GM12875 (cell line): ENCODE data around the gene RIN3.

Source experiments
- H3K4me3 ChIP-seq: one replicate; pipeline ENCODE4 v1.5.1; 2011; ENCODE audit warnings: low read depth, low read length, control low read depth
- TF ChIP-seq, protein P1 (sequence below): IDR thresholded peaks from 2 replicates; pipeline ENCODE4 v1.5.1; 2011; ENCODE audit warnings: low read depth, mild to moderate bottlenecking, control low read depth, inconsistent platforms, low read length, moderate library complexity, borderline replicate concordance; ENCODE audit not compliant: insufficient read depth

RIN3 gene

DNA sequence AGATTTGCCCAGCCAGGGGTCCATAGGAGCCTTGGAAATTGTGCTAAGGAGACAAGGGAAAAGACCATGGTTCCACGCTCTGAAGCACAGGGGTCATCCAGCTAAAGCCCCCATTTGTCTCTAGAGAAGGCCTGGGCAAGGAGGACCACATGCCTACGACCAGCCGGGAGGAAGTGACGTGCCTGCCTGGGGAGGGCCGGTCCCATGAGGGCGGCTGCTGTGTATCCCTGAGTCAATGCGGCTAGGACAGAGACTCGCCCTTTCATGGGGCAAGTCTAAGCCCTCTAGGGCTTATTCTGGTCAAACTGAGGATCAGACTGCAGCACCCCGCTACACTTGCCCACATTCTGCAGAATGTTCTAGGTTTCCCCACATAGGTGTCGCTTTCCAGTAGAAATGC lies 20.6 kb upstream of the RIN3 start:
- no peak overlapping the region for H3K4me3 ChIP-seq
- TF ChIP-seq, protein P1, sequence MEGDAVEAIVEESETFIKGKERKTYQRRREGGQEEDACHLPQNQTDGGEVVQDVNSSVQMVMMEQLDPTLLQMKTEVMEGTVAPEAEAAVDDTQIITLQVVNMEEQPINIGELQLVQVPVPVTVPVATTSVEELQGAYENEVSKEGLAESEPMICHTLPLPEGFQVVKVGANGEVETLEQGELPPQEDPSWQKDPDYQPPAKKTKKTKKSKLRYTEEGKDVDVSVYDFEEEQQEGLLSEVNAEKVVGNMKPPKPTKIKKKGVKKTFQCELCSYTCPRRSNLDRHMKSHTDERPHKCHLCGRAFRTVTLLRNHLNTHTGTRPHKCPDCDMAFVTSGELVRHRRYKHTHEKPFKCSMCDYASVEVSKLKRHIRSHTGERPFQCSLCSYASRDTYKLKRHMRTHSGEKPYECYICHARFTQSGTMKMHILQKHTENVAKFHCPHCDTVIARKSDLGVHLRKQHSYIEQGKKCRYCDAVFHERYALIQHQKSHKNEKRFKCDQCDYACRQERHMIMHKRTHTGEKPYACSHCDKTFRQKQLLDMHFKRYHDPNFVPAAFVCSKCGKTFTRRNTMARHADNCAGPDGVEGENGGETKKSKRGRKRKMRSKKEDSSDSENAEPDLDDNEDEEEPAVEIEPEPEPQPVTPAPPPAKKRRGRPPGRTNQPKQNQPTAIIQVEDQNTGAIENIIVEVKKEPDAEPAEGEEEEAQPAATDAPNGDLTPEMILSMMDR = no peak

DNA sequence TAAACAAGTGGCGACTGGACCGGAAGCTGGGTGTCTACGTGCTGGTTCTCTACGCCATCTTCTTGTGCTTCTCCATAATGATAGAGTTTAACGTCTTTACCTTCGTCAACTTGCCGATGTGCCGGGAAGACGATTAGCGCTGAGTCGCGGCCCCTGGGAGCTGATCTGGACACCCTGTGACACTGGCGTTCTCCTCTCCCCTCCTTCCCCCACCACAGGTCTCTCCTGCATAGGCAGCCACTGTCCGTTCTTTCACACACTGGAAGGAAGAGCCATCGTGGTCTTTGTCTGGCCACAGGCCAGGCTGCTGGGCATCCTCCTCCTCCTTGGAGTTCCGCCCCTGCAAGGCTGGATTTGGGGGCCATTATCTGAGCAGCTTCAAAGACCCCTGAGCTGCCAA lies 20.1 kb upstream of the RIN3 start:
- no peak overlapping the region for H3K4me3 ChIP-seq
- TF ChIP-seq, protein P1 = no peak

DNA sequence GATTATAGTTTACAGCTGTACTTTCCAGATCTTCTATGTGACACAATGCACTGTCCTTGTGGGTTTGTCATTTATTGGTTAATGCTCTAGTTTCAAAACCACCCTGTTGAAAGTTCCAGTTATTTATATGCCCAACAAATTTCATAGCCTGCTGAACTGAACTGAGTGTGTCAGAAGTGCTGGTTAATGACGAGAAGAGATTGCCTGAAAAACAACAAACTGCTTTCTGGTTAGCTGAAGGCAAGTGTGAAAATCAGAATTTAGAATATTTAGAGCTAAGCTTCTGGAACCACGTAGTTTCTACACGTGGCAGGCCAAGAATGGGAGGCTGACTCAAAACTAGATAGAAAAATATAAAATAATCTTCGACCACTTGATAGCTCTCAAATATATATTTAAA lies 19.1 kb upstream of the RIN3 start:
- TF ChIP-seq, protein P1 = no peak
- no peak overlapping the region for H3K4me3 ChIP-seq

DNA sequence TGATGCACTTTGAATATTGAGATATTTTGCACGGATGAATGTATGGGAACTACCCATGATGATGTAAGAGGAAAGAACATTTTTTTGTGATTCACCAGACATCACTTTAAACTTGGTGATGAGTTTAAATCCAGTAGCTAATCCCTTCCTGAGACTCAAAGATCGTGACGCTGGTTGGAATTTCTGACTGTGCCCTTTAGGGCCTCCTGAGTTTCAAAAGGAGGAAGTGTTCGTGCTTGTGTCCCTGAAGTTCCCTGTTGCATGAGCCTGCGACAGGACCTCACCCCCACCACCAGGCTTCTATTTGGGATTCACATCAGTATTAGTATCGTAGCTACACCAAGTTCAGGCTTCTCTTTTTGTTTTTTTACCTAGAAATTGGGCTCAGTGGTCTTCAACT lies 18.6 kb upstream of the RIN3 start:
- no peak overlapping the region for H3K4me3 ChIP-seq
- TF ChIP-seq, protein P1 = no peak

DNA sequence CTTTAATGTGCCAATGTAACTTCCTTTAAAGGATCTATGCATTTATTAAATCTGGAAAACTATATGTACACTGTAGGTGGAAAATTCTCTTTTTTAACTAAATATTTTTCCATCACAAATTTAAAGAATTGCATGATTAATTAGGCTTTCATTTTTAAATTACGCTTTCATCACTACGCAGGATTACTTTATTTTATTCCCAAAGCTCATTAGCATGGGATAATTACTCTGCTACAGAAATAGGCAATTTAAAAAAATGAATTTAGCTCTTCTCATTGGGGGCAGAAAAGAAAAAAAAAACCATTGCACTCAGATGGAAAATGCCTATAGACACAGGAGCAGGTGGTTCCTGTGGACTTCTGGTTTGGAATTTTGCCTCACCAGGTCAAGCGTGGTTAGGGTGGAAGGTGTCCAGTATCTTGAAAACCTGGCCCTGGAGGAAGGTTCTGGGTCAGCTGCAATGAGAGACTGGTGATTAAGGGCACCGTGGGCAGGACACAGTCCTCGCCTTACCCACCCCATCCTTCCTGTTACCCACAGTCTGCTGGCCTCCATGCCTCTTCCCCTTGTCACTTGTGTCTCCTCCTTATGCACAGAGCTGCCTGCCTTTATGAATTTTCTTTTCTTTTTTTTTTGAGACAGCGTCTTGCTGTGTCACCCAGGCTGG lies 17.3 kb upstream of the RIN3 start:
- H3K4me3 ChIP-seq = no peak overlapping the region
- TF ChIP-seq, protein P1 = no peak

DNA sequence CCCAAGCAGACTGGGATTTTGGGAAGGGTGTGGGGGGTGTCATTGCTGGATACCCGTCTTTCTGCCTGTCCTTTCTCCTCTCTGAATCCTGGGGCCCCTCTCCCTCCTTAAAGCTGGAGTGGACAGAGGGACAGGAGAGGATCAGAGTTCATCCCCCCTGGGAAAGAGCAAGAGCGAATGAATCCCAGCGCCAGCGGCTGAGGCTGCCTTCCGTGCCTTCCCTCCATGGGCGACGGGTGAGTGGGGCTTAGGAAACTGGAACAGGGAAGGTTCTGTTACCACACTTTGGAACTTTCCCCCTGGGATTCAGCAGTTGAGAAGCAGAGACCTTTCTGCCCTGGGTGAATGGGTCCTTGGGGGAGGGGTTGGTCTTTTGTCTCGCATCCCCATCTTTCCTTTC lies 16.2 kb upstream of the RIN3 start:
- H3K4me3 ChIP-seq = no peak overlapping the region
- TF ChIP-seq, protein P1 = no peak

DNA sequence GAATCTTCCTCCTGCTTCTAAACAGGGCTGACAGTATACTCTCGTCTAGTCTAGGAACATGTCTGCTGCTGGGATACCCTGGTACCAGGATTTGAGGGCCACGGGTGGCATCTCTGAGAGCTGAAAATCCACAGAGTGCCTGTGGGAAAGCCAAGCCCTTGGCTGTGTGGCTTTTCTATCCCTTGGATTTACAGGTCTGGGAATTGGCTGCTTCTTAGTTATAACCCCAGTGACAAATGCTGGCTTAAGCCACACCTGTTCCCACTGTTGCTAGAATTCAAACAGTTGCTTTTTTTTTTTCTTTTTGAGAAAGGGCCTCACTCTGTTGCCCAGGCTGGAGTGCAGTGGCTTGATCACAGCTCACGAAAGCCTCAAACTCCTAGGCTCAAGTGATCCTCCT lies 14.3 kb upstream of the RIN3 start:
- no peak overlapping the region for H3K4me3 ChIP-seq
- TF ChIP-seq, protein P1 = no peak
